HG02852 (cell line): ENCODE data around the gene CAMK1D.

Source experiments
- ATAC-seq: cut with Tn5 transposase; IDR thresholded peaks from one replicate; pipeline ENCODE4 v1.9.1; 2021; ENCODE audit warnings: mild to moderate bottlenecking, moderate library complexity; ENCODE audit not compliant: unreplicated experiment

The CAMK1D gene

GRCh38 chr10:12780634-12781601 lies 431.6 kb downstream of the CAMK1D start:
- no peak for ATAC-seq

- ATAC-seq: no peak
These were observed 432.6 kb downstream of the CAMK1D start for GRCh38 chr10:12781976-12782375.

- ATAC-seq: no peak
These were observed 433.2 kb downstream of the CAMK1D start for GRCh38 chr10:12782537-12782936.

GRCh38 chr10:12783293-12783692 lies 433.9 kb downstream of the CAMK1D start:
- no peak for ATAC-seq

- ATAC-seq: no peak
These were observed 435.3 kb downstream of the CAMK1D start for GRCh38 chr10:12784646-12785045.

GRCh38 chr10:12785415-12785831 lies 436.1 kb downstream of the CAMK1D start:
- no peak for ATAC-seq

- no peak for ATAC-seq
These were observed 437.9 kb downstream of the CAMK1D start for GRCh38 chr10:12787297-12787696.

GRCh38 chr10:12788277-12788676 lies 438.9 kb downstream of the CAMK1D start:
- no peak for ATAC-seq

GRCh38 chr10:12790270-12790669 lies 440.9 kb downstream of the CAMK1D start:
- ATAC-seq: no peak

GRCh38 chr10:12791728-12792127 lies 442.4 kb downstream of the CAMK1D start:
- ATAC-seq: no peak

GRCh38 chr10:12792889-12793556 lies 443.7 kb downstream of the CAMK1D start:
- no peak for ATAC-seq

- ATAC-seq: no peak
These were observed 446.2 kb downstream of the CAMK1D start for GRCh38 chr10:12795315-12796110.

GRCh38 chr10:12796401-12797160 lies 447.2 kb downstream of the CAMK1D start:
- ATAC-seq: no peak

GRCh38 chr10:12797471-12798262 lies 448.3 kb downstream of the CAMK1D start:
- no peak for ATAC-seq

GRCh38 chr10:12799144-12799543 lies 449.8 kb downstream of the CAMK1D start:
- ATAC-seq: no peak

GRCh38 chr10:12799714-12800113 lies 450.4 kb downstream of the CAMK1D start:
- no peak for ATAC-seq

- no peak for ATAC-seq
These were observed 451.0 kb downstream of the CAMK1D start for GRCh38 chr10:12800302-12800701.

GRCh38 chr10:12801214-12802087 lies 452.1 kb downstream of the CAMK1D start:
- no peak for ATAC-seq

GRCh38 chr10:12803776-12804175 lies 454.4 kb downstream of the CAMK1D start:
- no peak for ATAC-seq
